ENCODE measurements around the gene WDR36.

- TF ChIP-seq, protein P1, sequence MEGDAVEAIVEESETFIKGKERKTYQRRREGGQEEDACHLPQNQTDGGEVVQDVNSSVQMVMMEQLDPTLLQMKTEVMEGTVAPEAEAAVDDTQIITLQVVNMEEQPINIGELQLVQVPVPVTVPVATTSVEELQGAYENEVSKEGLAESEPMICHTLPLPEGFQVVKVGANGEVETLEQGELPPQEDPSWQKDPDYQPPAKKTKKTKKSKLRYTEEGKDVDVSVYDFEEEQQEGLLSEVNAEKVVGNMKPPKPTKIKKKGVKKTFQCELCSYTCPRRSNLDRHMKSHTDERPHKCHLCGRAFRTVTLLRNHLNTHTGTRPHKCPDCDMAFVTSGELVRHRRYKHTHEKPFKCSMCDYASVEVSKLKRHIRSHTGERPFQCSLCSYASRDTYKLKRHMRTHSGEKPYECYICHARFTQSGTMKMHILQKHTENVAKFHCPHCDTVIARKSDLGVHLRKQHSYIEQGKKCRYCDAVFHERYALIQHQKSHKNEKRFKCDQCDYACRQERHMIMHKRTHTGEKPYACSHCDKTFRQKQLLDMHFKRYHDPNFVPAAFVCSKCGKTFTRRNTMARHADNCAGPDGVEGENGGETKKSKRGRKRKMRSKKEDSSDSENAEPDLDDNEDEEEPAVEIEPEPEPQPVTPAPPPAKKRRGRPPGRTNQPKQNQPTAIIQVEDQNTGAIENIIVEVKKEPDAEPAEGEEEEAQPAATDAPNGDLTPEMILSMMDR (conservative IDR thresholded peaks at IDR 0.05) = no peak
- TF ChIP-seq EZH2 (IDR thresholded peaks at IDR 0.05; ENCODE audit: low read depth) = no peak
Observed at GRCh38 chr5:111132731-111133435, 40.7 kb downstream of the WDR36 start.

Measured in PC-9 (cell line).